RWPE1 (cell line): ENCODE measurements around the gene USP47.

ENCODE experiments used
- CTCF ChIA-PET: fragments of 350-600 bp; sonication (Branson Sonifier 250); formaldehyde crosslinking; extraction: SDS; loops from one replicate; lab custom pipeline; 2021; lab: Yijun Ruan, JAX
- POLR2A ChIA-PET: fragments of 400-600 bp; formaldehyde crosslinking; extraction: SDS; loops from one replicate; lab custom pipeline; 2020; ENCODE audit warnings: antibody characterized with exemption; ENCODE audit not compliant: low non-redundant PET; lab: Yijun Ruan, JAX
- DNase-seq: peaks from one replicate; pipeline ENCODE4 v3.0.0; 2012; ENCODE audit warnings: low spot score
- H3K27ac ChIP-seq: fragments of 450-650 bp; 2 replicates; pipeline ENCODE4 v1.5.1; 2017
- TF ChIP-seq, protein P1 (sequence below): fragments of 450-650 bp; conservative IDR thresholded peaks from 2 replicates; pipeline ENCODE4 v1.5.1; 2017; ENCODE audit warnings: low read depth, mild to moderate bottlenecking

Gene USP47

DNA sequence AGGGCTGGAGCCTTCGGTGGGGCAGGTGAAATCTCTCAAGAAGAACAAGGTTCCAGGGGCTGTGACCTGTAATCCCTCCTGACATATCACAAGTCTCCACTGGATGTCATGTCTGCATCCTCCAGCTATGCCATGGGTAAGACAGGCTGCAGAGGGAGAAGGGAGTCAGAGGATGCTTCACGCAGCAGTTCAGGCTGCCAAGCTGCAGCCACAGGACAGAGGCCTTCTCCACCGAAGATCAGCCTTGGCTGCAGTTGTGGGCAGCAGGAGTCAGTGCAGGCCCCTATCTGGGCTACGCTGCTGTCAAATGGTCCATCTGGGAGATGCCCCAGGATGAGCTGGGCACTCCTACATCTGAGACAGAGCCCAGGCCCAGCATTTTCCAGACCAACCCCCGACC is 141.7 kb downstream of the USP47 start:
- CTCF ChIA-PET: interaction anchor here (0.6 kb wide), 2 partner anchors 9 to 129 kb away, joined by 3 read pairs; no protein-coding TSS in a partner anchor
- H3K27ac ChIP-seq: peak overlapping the region; percentile 55
- TF ChIP-seq, protein P1, sequence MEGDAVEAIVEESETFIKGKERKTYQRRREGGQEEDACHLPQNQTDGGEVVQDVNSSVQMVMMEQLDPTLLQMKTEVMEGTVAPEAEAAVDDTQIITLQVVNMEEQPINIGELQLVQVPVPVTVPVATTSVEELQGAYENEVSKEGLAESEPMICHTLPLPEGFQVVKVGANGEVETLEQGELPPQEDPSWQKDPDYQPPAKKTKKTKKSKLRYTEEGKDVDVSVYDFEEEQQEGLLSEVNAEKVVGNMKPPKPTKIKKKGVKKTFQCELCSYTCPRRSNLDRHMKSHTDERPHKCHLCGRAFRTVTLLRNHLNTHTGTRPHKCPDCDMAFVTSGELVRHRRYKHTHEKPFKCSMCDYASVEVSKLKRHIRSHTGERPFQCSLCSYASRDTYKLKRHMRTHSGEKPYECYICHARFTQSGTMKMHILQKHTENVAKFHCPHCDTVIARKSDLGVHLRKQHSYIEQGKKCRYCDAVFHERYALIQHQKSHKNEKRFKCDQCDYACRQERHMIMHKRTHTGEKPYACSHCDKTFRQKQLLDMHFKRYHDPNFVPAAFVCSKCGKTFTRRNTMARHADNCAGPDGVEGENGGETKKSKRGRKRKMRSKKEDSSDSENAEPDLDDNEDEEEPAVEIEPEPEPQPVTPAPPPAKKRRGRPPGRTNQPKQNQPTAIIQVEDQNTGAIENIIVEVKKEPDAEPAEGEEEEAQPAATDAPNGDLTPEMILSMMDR: no peak
- DNase-seq: no peak
- POLR2A ChIA-PET: no interaction called here

DNA sequence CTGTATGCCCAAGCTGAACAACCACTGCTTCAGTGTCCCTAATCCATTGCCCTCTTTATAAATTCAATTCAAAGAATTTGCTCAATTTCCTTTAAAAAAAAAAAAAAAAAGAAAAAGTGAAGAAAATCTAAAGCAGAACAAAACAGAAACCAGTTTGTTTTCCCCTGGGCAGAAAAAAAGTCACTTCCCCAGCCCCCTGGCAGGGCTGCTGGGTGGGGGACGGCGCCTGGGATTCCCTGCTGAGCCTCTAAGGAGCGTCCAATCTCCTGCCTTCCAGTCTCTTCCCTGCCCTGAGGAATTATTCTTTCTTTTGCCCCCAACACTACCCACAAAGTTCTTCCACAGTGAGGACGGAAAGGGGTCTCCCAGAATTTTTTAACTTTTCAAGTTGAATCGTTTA is 142.8 kb downstream of the USP47 start:
- TF ChIP-seq, protein P1: no peak
- POLR2A ChIA-PET: no interaction called here
- H3K27ac ChIP-seq: peak overlapping the region; percentile 45; the same call in 1 of the 2 replicates
- no peak for DNase-seq
- CTCF ChIA-PET: no interaction called here

DNA sequence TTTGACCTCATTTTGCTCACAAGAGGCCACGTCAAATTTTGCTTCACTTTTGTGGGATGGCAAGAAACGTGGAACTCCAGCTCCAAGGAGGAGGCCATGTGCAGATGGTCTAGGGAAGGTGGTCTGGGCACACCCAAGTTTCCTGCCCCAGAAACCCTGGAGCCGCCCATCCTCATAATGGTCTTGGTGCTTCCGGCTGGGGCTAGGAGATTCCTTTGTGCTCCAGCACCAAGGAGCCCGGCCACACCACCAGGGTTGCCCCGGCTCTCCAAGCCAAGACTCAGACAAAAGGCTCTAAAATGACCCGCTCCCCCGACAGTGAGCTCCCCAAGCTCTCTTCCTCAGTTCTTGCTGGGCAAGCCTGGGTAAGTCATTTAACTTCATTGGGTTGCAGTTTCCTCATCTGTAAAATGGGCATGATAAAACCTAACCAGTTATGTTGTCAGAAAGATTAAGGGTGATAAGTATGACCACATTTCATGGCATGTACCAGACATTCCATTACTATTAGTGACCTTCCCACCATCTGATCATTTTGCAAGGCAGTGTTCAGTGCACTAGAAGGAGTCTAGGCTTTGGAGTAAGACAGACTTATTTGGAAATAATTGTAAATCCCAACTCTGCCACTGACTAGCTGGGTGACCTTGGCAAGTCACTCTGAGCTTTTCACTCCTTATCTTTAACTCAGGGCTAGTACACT is 143.4 kb downstream of the USP47 start:
- CTCF ChIA-PET: no interaction called here
- TF ChIP-seq, protein P1: no peak
- peak overlapping the region; percentile 45; the same call in 1 of the 2 replicates for H3K27ac ChIP-seq
- POLR2A ChIA-PET: no interaction called here
- DNase-seq: no peak

DNA sequence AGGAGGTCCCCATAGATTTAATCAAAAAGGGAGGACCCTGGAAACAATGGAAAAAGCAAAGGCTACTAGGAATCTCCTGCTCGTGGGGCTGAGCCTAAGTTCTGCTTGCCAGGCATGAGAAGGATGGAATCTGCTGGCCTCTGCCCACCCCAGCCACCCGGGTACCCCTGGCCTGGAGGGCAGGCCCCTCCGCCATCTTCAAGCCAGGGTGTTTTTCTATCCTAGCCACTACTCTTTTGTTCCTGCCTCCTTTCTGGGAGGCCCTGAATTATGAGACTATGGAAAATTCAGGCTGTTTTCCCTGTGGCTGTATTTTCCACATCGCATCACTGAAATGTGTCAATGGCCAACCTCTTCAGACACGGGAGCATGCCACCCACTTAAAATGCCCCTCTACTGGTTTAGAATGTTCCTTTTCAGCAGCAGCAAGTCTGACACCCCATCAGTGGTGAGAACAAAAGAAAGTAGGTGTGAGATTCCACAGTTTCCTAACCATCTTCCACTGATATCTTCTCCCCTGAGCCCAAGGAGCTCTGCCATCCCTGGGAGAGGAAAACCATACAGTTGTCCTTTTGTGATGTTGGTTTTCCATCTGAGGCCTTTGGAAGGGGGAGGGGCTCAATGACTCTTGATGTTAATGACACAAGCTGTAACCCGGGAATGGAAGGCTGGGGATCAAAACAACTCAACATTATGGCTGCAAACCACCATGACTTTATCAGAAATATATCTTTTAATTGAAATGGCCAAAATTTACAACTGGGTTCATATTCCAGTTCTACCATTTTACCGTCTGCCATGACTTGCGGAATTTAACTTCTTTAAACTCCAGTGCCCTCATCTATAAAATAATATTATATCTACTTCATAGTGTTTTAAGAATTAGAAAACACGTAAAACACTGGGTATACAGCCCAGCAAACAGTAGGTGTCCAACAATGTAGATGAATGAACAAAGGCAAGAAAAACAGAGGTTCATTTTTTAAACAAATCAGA is 144.5 kb downstream of the USP47 start:
- CTCF ChIA-PET: interaction anchor here (0.7 kb wide), 1 partner anchor 35 kb away, joined by 4 read pairs; no protein-coding TSS in a partner anchor
- no peak for DNase-seq
- POLR2A ChIA-PET: no interaction called here
- H3K27ac ChIP-seq: peak overlapping the region; percentile 51
- TF ChIP-seq, protein P1: no peak

DNA sequence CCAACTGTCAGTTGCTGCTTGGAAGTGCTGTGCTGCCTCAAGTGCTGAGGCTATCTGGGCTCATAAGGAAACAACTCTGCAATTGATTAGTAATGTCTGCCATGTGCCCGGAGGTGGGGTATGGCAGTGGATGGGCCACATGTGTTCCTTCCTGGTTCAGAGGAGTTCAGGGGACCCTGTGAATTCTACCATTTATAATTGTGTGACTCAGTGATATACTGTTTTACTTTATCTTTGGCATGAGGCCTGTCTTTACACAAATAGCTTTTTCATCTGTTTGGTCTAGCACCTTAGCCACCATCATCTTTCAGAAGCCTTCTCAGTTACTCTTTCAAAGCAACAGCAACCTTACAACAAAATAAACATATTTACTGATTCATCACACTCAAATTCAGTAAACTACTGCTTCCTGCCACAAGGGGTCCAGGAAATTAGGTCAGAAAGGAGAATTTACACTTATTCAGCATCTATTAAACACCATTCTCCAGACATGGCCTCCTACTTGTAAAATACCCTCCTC is 145.8 kb downstream of the USP47 start:
- DNase-seq: no peak
- TF ChIP-seq, protein P1: no peak
- CTCF ChIA-PET: interaction anchor here (0.8 kb wide), 1 partner anchor 220 kb away, joined by 3 read pairs; no protein-coding TSS in a partner anchor
- POLR2A ChIA-PET: no interaction called here
- no peak overlapping the region for H3K27ac ChIP-seq
